Measurements from ENCODE around the gene SLC25A24.

Gene SLC25A24

GRCh38 chr1:108199201-108199691 is 897 bp downstream of the SLC25A24 start:
- TF ChIP-seq, protein P1, sequence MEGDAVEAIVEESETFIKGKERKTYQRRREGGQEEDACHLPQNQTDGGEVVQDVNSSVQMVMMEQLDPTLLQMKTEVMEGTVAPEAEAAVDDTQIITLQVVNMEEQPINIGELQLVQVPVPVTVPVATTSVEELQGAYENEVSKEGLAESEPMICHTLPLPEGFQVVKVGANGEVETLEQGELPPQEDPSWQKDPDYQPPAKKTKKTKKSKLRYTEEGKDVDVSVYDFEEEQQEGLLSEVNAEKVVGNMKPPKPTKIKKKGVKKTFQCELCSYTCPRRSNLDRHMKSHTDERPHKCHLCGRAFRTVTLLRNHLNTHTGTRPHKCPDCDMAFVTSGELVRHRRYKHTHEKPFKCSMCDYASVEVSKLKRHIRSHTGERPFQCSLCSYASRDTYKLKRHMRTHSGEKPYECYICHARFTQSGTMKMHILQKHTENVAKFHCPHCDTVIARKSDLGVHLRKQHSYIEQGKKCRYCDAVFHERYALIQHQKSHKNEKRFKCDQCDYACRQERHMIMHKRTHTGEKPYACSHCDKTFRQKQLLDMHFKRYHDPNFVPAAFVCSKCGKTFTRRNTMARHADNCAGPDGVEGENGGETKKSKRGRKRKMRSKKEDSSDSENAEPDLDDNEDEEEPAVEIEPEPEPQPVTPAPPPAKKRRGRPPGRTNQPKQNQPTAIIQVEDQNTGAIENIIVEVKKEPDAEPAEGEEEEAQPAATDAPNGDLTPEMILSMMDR (IDR thresholded peaks at IDR 0.05; ENCODE audit: low read length, missing control alignments) = no peak
- peak overlapping the region; percentile 86 for H3K4me3 ChIP-seq (replicated peaks; ENCODE audit: low read depth, low read length)
- peak; percentile 54 for DNase-seq (ENCODE audit: low read depth)

DNA sequence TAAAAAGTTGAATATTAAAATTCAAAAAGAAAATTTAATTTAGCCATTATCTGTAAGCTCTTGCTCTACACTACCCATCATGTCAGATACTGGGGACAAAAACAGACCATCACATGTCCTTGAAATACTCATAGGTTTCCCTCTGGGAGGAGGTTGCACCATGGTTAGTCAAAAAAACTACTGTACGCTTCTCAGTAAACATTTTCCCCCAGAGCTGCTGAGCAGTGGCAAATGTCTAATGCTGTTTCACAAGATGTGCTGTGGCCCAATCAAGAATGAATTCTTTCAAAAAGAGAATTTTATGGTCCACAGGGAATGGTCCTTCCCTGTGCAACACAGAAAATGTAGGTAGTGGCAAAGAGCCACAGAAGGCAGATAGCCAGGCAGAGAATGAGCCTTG is 6.1 kb downstream of the SLC25A24 start:
- TF ChIP-seq, protein P1 (IDR thresholded peaks at IDR 0.05; ENCODE audit: low read length, missing control alignments) = no peak

DNA sequence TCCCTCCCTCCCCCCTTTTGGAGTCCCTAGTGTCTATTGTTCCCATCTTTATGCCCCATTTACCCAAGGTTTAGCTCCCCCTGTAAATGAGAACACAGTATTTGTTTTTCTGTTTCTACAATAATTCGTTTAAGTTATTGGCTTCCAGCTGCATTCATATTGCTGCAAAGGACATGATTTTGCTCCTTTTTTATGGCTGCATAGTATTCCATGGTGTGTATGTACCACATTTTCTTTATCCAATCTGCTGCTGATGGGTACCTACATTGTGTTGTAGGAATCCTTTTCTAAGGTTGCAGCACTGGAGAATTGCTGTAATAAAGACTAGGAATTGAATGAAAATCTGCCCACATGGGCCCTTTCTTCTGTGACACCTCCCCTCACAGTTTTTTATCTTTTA is 6.8 kb downstream of the SLC25A24 start:
- TF ChIP-seq, protein P1 (IDR thresholded peaks at IDR 0.05; ENCODE audit: low read length, missing control alignments) = no peak
- no peak overlapping the region for H3K4me3 ChIP-seq (replicated peaks; ENCODE audit: low read depth, low read length)
- DNase-seq (ENCODE audit: low read depth) = no peak

More for the DNA sequence above, 6.1 kb downstream of the SLC25A24 start:
- no peak overlapping the region for H3K4me3 ChIP-seq (replicated peaks; ENCODE audit: low read depth, low read length)
- no peak for DNase-seq (ENCODE audit: low read depth)

GRCh38 chr1:108192581-108192980 is 7.6 kb downstream of the SLC25A24 start:
- H3K4me3 ChIP-seq (replicated peaks; ENCODE audit: low read depth, low read length) = no peak overlapping the region
- TF ChIP-seq, protein P1 (IDR thresholded peaks at IDR 0.05; ENCODE audit: low read length, missing control alignments) = no peak
- DNase-seq (ENCODE audit: low read depth) = no peak

- H3K4me3 ChIP-seq (replicated peaks; ENCODE audit: low read depth, low read length) = no peak overlapping the region
- TF ChIP-seq, protein P1 (IDR thresholded peaks at IDR 0.05; ENCODE audit: low read length, missing control alignments) = no peak
- no peak for DNase-seq (ENCODE audit: low read depth)
Measured at GRCh38 chr1:108190686-108191416, 9.3 kb downstream of the SLC25A24 start.

DNA sequence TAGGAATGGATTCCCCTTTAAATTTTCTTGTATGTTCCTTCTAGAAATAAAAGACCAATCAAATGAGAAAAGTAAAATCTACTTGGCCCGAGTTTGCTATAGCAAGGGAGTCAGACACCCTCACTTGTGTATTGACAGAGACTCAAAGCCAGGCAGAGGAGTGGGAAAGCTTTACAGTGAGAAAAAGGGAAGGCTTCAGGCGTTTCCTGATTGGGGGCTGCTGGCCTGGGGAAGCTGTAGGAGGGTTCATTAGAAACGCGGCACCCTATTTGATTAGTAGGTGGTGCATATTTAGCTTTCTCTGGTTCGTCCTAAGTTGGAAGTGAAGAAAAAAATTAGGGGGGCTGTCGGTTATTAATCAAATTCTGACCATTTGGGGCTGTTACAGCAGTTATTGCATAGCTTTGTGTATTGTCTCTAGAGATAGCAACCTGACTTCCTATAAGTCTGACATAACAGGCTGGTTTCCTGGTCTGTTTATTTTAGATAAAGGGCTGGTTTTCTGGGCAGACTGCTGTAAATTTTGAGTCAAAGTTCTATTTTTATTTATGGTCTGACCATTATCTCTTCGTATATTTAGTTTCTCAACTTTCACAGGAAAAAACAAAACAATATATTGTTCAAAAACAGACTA is 10.0 kb downstream of the SLC25A24 start:
- no peak overlapping the region for H3K4me3 ChIP-seq (replicated peaks; ENCODE audit: low read depth, low read length)
- TF ChIP-seq, protein P1 (IDR thresholded peaks at IDR 0.05; ENCODE audit: low read length, missing control alignments) = no peak
- no peak for DNase-seq (ENCODE audit: low read depth)
